ENCODE data around the gene SIGLEC7. TPM values are rescaled to one million over a fixed set of nuclear protein-coding genes. Genes with fewer than 3 reads are reported as not detected.
A peak's percentile ranks its signal among the peaks of the same experiment; 100 is the strongest.

Gene SIGLEC7
- total RNA-seq (2014; rRNA removed): not detected in 2 replicates
- percentile 7 among the genes with signal in this experiment for Bru-seq, nascent RNA
- BruChase-seq, experiment 1, labeled RNA remaining after a 6-hour chase: not detected
- not detected for BruChase-seq, experiment 2, labeled RNA remaining after a 2-hour chase
- long read RNA-seq: 0 reads

- Histone ChIP-seq H3K36me3 (ENCODE audit: low read depth, low read length) (no peaks in the 10 kb centered on the region), H4K20me1 (ENCODE audit: low read length) (no peaks in the 10 kb centered on the region), H3K4me3 (ENCODE audit: low read length) (no peak within 1 kb of the TSS), H2AFZ (ENCODE audit: low read length) (no peak within 1 kb of the TSS), H3K79me2 (ENCODE audit: low read length) (no peaks in the 10 kb centered on the region), H3K27ac (ENCODE audit: low read length) (no peak within 1 kb of the TSS), H3K4me2 (ENCODE audit: low read length) (no peak within 1 kb of the TSS), H3K9ac (ENCODE audit: low read length) (no peak within 1 kb of the TSS), H3F3A (ENCODE audit: low read length, unreplicated experiment) (no peaks in the 10 kb centered on the region), H3K4me1 (ENCODE audit: insufficient read depth, low read length) (no peaks in the 10 kb centered on the region), H3K27me3 (ENCODE audit: low read length) (peaks cover 73% of the 10 kb centered on the region), H3K9me3 (ENCODE audit: low read length) (no peaks in the 10 kb centered on the region), H3K9me2 (replicated peaks; ENCODE audit: low read length) (no peaks in the 10 kb centered on the region)
- TF ChIP-seq EZH2 (IDR thresholded peaks at IDR 0.05; ENCODE audit: low read length, unreplicated experiment) (no peak), EZH2phosphoT487 (IDR thresholded peaks at IDR 0.05; ENCODE audit: borderline replicate concordance, low read length) (no peak), CTCF (conservative IDR thresholded peaks at IDR 0.05; ENCODE audit: low read depth, low read length) (no peak)
- ATAC-seq (no peak), DNase-seq (no peak)
- ChIA-PET POLR2A (ENCODE audit: unreplicated experiment) (no interaction called here), CTCF (no interaction called here)
- BruUV-seq (replicated peaks): no TSS peak
- intact Hi-C loops (cut with micrococcal nuclease): no loop called here
These were observed at the start of gene SIGLEC7 for GRCh38 chr19:51142119-51142518. SIGLEC7 (plus strand) TSS chr19:51142301; CDS start chr19:51142370, 69 bp downstream.

- Histone ChIP-seq H2AFZ (ENCODE audit: low read length) (no peak overlapping the region), H3K9me3 (ENCODE audit: low read length) (no peaks in the 10 kb centered on the region), H3K27me3 (ENCODE audit: low read length) (no peaks in the 10 kb centered on the region), H3K36me3 (ENCODE audit: low read depth, low read length) (peaks cover 2% of the 10 kb centered on the region; the same call in 1 of the 2 replicates), H3F3A (ENCODE audit: low read length, unreplicated experiment) (peaks cover 4% of the 10 kb centered on the region), H3K4me1 (ENCODE audit: insufficient read depth, low read length) (peaks cover 40% of the 10 kb centered on the region), H3K27ac (ENCODE audit: low read length) (peak overlapping the region; percentile 87), H3K4me3 (ENCODE audit: low read length) (no peak overlapping the region), H4K20me1 (ENCODE audit: low read length) (no peaks in the 10 kb centered on the region), H3K9me2 (replicated peaks; ENCODE audit: low read length) (no peaks in the 10 kb centered on the region), H3K9ac (ENCODE audit: low read length) (peak overlapping the region; percentile 54; the same call in 1 of the 2 replicates), H3K4me2 (ENCODE audit: low read length) (0 out of 2 replicates have a peak overlapping the region, but pooled peaks have one; percentile 35), H3K79me2 (ENCODE audit: low read length) (no peaks in the 10 kb centered on the region)
- ChIA-PET CTCF (interaction anchor here (6.0 kb wide), 1 partner anchor 73 kb away, joined by 79 read pairs; the partner anchor contains the start of gene KLK10), POLR2A (ENCODE audit: unreplicated experiment) (no interaction called here)
- intact Hi-C loops (cut with micrococcal nuclease): loop anchor here (1.0 kb wide), 1 partner anchor 22 kb away; no protein-coding TSS in a partner anchor
- ATAC-seq: no peak
- TF ChIP-seq EZH2 (IDR thresholded peaks at IDR 0.05; ENCODE audit: low read length, unreplicated experiment): no peak
- no peak for TF ChIP-seq CTCF (conservative IDR thresholded peaks at IDR 0.05; ENCODE audit: low read depth, low read length)
- TF ChIP-seq EZH2phosphoT487 (IDR thresholded peaks at IDR 0.05; ENCODE audit: borderline replicate concordance, low read length): no peak
- BruUV-seq (replicated peaks): no TSS peak
- no peak for DNase-seq
These were observed 49.0 kb upstream of the SIGLEC7 start for GRCh38 chr19:51093101-51093500.

All from PC-3 (cell line).